B cell (primary cell): ENCODE results near the gene ZNF600. TPM values are rescaled to one million over a fixed set of nuclear protein-coding genes. Genes with fewer than 3 reads are reported as not detected.
A peak's percentile ranks its signal among the peaks of the same experiment; 100 is the strongest.
"Not testable (repeated sequence)": the region's sequence is repeated elsewhere in the genome, so short reads cannot be mapped to it uniquely, and the experiment has no call there.

Source experiments
- ATAC-seq: fragments of 200-7000 bp; cut with Tn5 transposase; one replicate; pipeline ENCODE4 v1.10.0; 2021; ENCODE audit warnings: low read depth, mild to moderate bottlenecking, moderate number of reproducible peaks, moderate library complexity
- CTCF ChIA-PET: fragments of 350-600 bp; sonication (Branson Sonifier 250); formaldehyde crosslinking; loops from one replicate; lab custom pipeline; 2021; ENCODE audit warnings: antibody characterized with exemption, inconsistent platforms; lab: Charles Lee
- POLR2A ChIA-PET: fragments of 350-600 bp; sonication (Branson Sonifier 250); formaldehyde crosslinking; loops from one replicate; lab custom pipeline; 2021; ENCODE audit warnings: antibody characterized with exemption; lab: Charles Lee
- DNase-seq: peaks from one replicate; pipeline ENCODE4 v3.0.0; 2013
- H2AFZ ChIP-seq: 2 replicates; pipeline ENCODE4 v1.6.1; 2012; ENCODE audit warnings: mild to moderate bottlenecking, low read depth, low read length; ENCODE audit not compliant: insufficient read depth, poor library complexity, severe bottlenecking
- H3K27ac ChIP-seq, 2 donors: 1 replicate in 1 of 2; 2 replicates in 1 of 2; pipeline ENCODE4 v1.5.1; 2012 to 2013; ENCODE audit warnings: low read length in 2 of 2, mild to moderate bottlenecking in 2 of 2, moderate library complexity in 1 of 2
- H3K27me3 ChIP-seq, 4 experiments: fragments of 200-600 bp in 1 of 4; sonication (generic) in 1 of 4; replicated peaks in 1 of 4; 1 replicate in 2 of 4; 2 replicates in 2 of 4; pipeline versions ENCODE4 v1.6.1 to v1.7.0; 2013 to 2016; ENCODE audit warnings: low read length in 3 of 4, mild to moderate bottlenecking in 2 of 4, mixed read lengths in 1 of 4, moderate library complexity in 1 of 4; ENCODE audit not compliant: insufficient read depth in 4 of 4, control insufficient read depth in 3 of 4; ENCODE audit errors: control extremely low read depth in 1 of 4
- H3K36me3 ChIP-seq, 2 experiments: replicated peaks in 1 of 2; 1 replicate in 1 of 2; 2 replicates in 1 of 2; pipeline versions ENCODE4 v1.6.1 to v1.7.1; 2013; ENCODE audit warnings: low read length in 1 of 2; ENCODE audit not compliant: insufficient read depth in 2 of 2, control insufficient read depth in 1 of 2; ENCODE audit errors: control extremely low read depth in 1 of 2, extremely low read depth in 1 of 2
- H3K4me1 ChIP-seq, 2 donors: fragments of 200-600 bp in 1 of 2; sonication (generic) in 1 of 2; 1 replicate in 1 of 2; 2 replicates in 1 of 2; pipeline versions ENCODE4 v1.5.1 to v1.6.1; 2013 to 2017; ENCODE audit warnings: low read length in 2 of 2; ENCODE audit not compliant: control insufficient read depth in 2 of 2, insufficient read depth in 2 of 2
- H3K4me2 ChIP-seq: replicated peaks from 2 replicates; pipeline ENCODE3; 2012; ENCODE audit warnings: mild to moderate bottlenecking, low read depth, low read length; ENCODE audit not compliant: poor library complexity, severe bottlenecking
- H3K4me3 ChIP-seq, 5 experiments: fragments of 200-600 bp in 1 of 5; sonication (generic) in 1 of 5; 1 replicate in 3 of 5; 2 replicates in 2 of 5; pipeline versions ENCODE4 v1.5.1 to v1.7.0; 2011 to 2016; ENCODE audit warnings: low read length in 4 of 5, mild to moderate bottlenecking in 4 of 5, low read depth in 2 of 5, control low read depth in 1 of 5, moderate library complexity in 1 of 5; ENCODE audit not compliant: insufficient read depth in 1 of 5; ENCODE audit errors: control extremely low read depth in 1 of 5, extremely low read depth in 1 of 5
- H3K79me2 ChIP-seq: fragments of 200-600 bp; sonication (generic); one replicate; pipeline ENCODE4 v1.6.0; 2016; ENCODE audit warnings: low read length; ENCODE audit not compliant: control insufficient read depth, insufficient read depth
- H3K9ac ChIP-seq: fragments of 200-600 bp; sonication (generic); 2 replicates; pipeline ENCODE4 v1.6.1; 2017; ENCODE audit warnings: mild to moderate bottlenecking, low read length, moderate library complexity
- H3K9me3 ChIP-seq, 3 donors: one replicate each; pipeline versions ENCODE4 v1.6.1 to v1.7.1; 2013; ENCODE audit warnings: low read length in 2 of 3; ENCODE audit not compliant: control insufficient read depth in 2 of 3, insufficient read depth in 1 of 3; ENCODE audit errors: control extremely low read depth in 1 of 3
- H4K20me1 ChIP-seq: 2 replicates; pipeline ENCODE4 v1.6.0; 2012; ENCODE audit warnings: mild to moderate bottlenecking, low read length; ENCODE audit not compliant: insufficient read depth, control insufficient read depth, poor library complexity, severe bottlenecking
- H3K27ac Mint-ChIP-seq: one replicate; pipeline ENCODE4 v1.8.0; 2021; ENCODE audit warnings: mixed read lengths
- H3K27me3 Mint-ChIP-seq: one replicate; pipeline ENCODE4 v1.8.0; 2021; ENCODE audit warnings: mixed read lengths
- H3K4me1 Mint-ChIP-seq: one replicate; pipeline ENCODE4 v1.8.0; 2021; ENCODE audit warnings: mixed read lengths
- H3K4me3 Mint-ChIP-seq: one replicate; pipeline ENCODE4 v1.8.0; 2021; ENCODE audit warnings: mixed read lengths
- H3K9me3 Mint-ChIP-seq: one replicate; pipeline ENCODE4 v1.8.0; 2022; ENCODE audit warnings: mixed read lengths; ENCODE audit not compliant: insufficient read depth
- WGBS: methylation state at CpG from one replicate; pipeline ENCODE4 v1.1.5; 2013; ENCODE audit warnings: missing lambda C conversion rate; ENCODE audit not compliant: insufficient coverage; 5-methylcytosine and 5-hydroxymethylcytosine counted together
- intact Hi-C: fragments of 100-400 bp; cut with micrococcal nuclease; formaldehyde crosslinking; loops from one replicate; pipeline ENCODE4 v1.10.0; 2022
- polyA minus RNA-seq: library from RNA; depleted of rRNA, polyadenylated mRNA; stranded (reverse); fragments of >200 nt; gene quantifications from 2 replicates; pipeline ENCODE4 v1.2.3, GENCODE V29; 2012
- polyA plus RNA-seq: library from polyadenylated mRNA; depleted of rRNA; stranded (reverse); fragments of >200 nt; gene quantifications from 2 replicates; pipeline ENCODE4 v1.2.3, GENCODE V29; 2012
- total RNA-seq, 2 donors: library from RNA; stranded (reverse); fragments of 120-200 nt in 1 of 2; gene quantifications; 1 replicate in 1 of 2; 2 replicates in 1 of 2; pipeline versions ENCODE4 v1.2.3 to v1.2.4, GENCODE V29; 2013 to 2022
- TF ChIP-seq, protein P1 (sequence below): fragments of 200-600 bp; IDR thresholded peaks from one replicate; pipeline ENCODE4 v1.8.0; 2022; ENCODE audit warnings: antibody characterized with exemption, mild to moderate bottlenecking

Gene ZNF600
- total RNA-seq: 41.7 and 51.6 TPM in 2 replicates
- 19.5 TPM for total RNA-seq (2013)
- 27.2 and 40.6 TPM in 2 replicates for polyA plus RNA-seq
- polyA minus RNA-seq: 10.1 and 12.9 TPM in 2 replicates

DNA sequence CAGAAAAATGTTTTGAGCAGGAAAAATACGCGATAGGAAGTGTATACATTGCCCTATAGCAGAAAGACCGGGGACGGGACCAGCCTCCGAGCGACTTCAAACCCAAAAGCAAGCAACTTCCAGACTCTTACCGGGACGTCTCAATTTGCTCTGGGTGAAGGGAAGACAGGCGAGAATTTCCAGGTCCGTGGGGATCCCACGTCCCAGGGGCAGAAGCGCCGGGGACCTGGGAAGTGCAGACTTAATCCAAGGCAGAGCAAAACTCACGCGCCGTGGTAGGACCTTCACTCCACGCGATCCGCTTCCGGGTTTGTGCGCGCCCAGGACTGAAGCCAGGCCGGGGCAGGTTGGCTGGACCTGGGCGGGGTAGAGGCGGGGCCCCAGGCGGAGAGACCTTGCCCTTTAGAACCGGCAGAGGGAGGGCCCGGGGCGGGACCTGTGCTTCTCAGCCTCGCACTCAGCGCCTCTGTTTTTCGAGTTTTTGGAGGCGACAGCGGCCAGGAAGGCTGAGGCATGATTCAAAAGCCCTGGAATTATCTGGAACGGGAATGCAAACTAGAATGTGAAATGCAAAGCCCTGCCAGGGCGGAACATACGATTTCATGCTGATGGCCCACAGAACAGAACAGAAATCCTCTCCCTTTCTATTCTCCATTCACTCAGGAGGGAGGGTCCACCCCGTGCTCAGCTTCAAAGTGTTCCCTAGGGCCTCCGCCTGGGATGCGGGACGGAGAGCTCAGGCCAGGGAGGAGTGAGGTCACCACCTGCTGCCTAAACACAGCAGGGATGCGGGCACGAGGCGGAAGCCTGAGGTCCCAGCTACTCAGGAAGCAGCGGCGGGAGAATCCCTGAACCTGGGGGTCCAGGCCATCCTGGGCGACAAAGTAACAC lies at the start of gene ZNF600:
TSS of gene ZNF600 (minus strand) at position 328 of the 891 bp plus-strand sequence. CDS start 7,903 bp downstream, outside the sequence.
- POLR2A ChIA-PET, H3K36me3 ChIP-seq, H3K27me3 ChIP-seq, H4K20me1 ChIP-seq, H3K9me3 Mint-ChIP-seq, H3K27me3 Mint-ChIP-seq: not testable (repeated sequence)
- peak within 1 kb of the TSS; percentile 94 for H3K4me2 ChIP-seq
- peak; percentile 83 for DNase-seq
- H3K4me3 Mint-ChIP-seq: peak within 1 kb of the TSS; percentile 97
- peak within 1 kb of the TSS; percentile 63 to 96 (median 78) for H3K4me3 ChIP-seq
- peaks cover 18% of the 10 kb centered on the region for H3K79me2 ChIP-seq
- peak within 1 kb of the TSS; percentile 92 for H3K27ac Mint-ChIP-seq
- peak; percentile 99 for ATAC-seq
- peaks cover 0 to 19% (median 0%) of the 10 kb centered on the region in 3 donors for H3K9me3 ChIP-seq
- peak within 1 kb of the TSS; percentile 83 for H3K9ac ChIP-seq
- H3K27ac ChIP-seq: peak within 1 kb of the TSS; percentile 40 to 69
- peaks cover 4 to 18% of the 10 kb centered on the region in 2 donors for H3K4me1 ChIP-seq
- peaks cover 31% of the 10 kb centered on the region for H3K4me1 Mint-ChIP-seq
- intact Hi-C loops: loop anchor here (1.0 to 2.0 kb wide), 6 partner anchors 34 to 517 kb away; partner anchors contain the start of genes ZNF28, ZNF611, ZNF701 and ZNF766
- TF ChIP-seq, protein P1, sequence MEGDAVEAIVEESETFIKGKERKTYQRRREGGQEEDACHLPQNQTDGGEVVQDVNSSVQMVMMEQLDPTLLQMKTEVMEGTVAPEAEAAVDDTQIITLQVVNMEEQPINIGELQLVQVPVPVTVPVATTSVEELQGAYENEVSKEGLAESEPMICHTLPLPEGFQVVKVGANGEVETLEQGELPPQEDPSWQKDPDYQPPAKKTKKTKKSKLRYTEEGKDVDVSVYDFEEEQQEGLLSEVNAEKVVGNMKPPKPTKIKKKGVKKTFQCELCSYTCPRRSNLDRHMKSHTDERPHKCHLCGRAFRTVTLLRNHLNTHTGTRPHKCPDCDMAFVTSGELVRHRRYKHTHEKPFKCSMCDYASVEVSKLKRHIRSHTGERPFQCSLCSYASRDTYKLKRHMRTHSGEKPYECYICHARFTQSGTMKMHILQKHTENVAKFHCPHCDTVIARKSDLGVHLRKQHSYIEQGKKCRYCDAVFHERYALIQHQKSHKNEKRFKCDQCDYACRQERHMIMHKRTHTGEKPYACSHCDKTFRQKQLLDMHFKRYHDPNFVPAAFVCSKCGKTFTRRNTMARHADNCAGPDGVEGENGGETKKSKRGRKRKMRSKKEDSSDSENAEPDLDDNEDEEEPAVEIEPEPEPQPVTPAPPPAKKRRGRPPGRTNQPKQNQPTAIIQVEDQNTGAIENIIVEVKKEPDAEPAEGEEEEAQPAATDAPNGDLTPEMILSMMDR: peak; percentile 21
- WGBS: 1% methylated on average over 47 of the region's 47 CpGs
- CTCF ChIA-PET: interaction anchor here (0.7 kb wide), 1 partner anchor 9 kb away, joined by 4 read pairs; no protein-coding TSS in a partner anchor
- H2AFZ ChIP-seq: peak within 1 kb of the TSS; percentile 89

DNA sequence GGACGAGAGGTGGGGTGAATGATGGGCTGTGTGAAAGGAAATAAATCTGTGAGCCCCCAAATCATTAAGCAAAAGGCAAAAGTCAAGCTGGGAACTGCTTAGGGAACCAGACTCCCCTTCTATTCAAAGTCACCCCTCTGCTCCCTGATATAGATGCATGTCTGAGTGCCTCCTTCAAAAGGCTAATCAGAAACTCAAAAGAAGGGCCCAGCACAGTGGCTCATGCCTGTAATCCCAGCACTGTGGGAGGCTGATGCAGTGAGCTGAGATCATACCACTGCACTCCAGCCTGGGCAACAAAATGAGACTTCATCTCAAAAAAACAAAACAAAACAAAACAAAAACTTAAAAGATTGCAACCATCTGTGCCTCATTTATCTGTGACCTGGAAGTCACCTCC lies 47.7 kb upstream of the ZNF600 start:
- H3K4me1 Mint-ChIP-seq, H3K27ac ChIP-seq, H3K27ac Mint-ChIP-seq, H3K4me3 Mint-ChIP-seq, H3K9ac ChIP-seq, H3K4me2 ChIP-seq, ATAC-seq, POLR2A ChIA-PET, H4K20me1 ChIP-seq, H3K27me3 Mint-ChIP-seq, H2AFZ ChIP-seq, H3K36me3 ChIP-seq, DNase-seq, CTCF ChIA-PET, H3K27me3 ChIP-seq, H3K79me2 ChIP-seq, H3K4me1 ChIP-seq, intact Hi-C loops, H3K4me3 ChIP-seq: not testable (repeated sequence)
- peaks cover 23% of the 10 kb centered on the region for H3K9me3 Mint-ChIP-seq
- WGBS: no CpG with 5 or more reads among the region's 1 CpG
- peaks cover 6 to 50% (median 28%) of the 10 kb centered on the region in 3 donors for H3K9me3 ChIP-seq

DNA sequence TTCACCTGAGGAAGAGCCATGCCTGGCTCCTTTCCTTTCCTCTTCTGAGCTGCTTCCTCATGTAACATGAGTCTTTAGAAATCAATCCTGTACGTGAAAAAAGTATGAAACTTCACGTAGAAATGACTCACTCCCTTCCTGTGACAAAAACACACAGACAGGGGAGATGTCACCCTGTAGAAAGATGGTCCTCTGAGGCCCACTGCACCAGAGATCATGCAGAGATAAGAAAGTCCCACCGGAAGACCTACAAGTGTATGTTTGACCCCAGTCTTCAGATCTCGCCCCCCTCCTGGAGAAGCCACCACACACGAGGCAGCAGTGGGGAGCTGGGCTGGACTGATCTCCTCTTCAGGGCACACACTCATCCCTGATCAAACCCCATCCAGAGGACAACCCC lies 47.0 kb upstream of the ZNF600 start:
- H3K36me3 ChIP-seq, H3K27me3 ChIP-seq, H3K79me2 ChIP-seq, DNase-seq, H4K20me1 ChIP-seq, H3K9ac ChIP-seq, H2AFZ ChIP-seq, H3K4me3 Mint-ChIP-seq, H3K27ac Mint-ChIP-seq, H3K4me1 Mint-ChIP-seq, CTCF ChIA-PET, H3K4me2 ChIP-seq, H3K27me3 Mint-ChIP-seq, ATAC-seq, intact Hi-C loops, H3K4me1 ChIP-seq, POLR2A ChIA-PET, H3K27ac ChIP-seq, H3K4me3 ChIP-seq: not testable (repeated sequence)
- peaks cover 5 to 43% (median 21%) of the 10 kb centered on the region in 3 donors for H3K9me3 ChIP-seq
- H3K9me3 Mint-ChIP-seq: peaks cover 23% of the 10 kb centered on the region
- WGBS: 66% methylated on average over 4 of the region's 5 CpGs
